Lower lobe of right lung (tissue), 2 donors: Measurements from ENCODE around the gene MAD1L1. TPM values are rescaled to one million over a fixed set of nuclear protein-coding genes. Genes with fewer than 3 reads are reported as not detected.

Source experiments
- ATAC-seq, 2 donors: fragments of 200-7000 bp; cut with Tn5 transposase; one replicate each; pipeline ENCODE4 v1.9.1; 2020 to 2022; ENCODE audit warnings: mild to moderate bottlenecking in 2 of 2, moderate library complexity in 2 of 2
- DNase-seq: peaks from one replicate; pipeline ENCODE4 v3.0.0-alpha.2; 2020
- H3K27ac ChIP-seq: fragments of 200-600 bp; one replicate; pipeline ENCODE4 v1.8.0; 2022
- H3K27me3 ChIP-seq: fragments of 200-600 bp; one replicate; pipeline ENCODE4 v1.8.0; 2022; ENCODE audit warnings: low read depth
- H3K36me3 ChIP-seq: fragments of 200-600 bp; one replicate; pipeline ENCODE4 v1.8.0; 2022; ENCODE audit warnings: mild to moderate bottlenecking
- H3K4me1 ChIP-seq: fragments of 200-600 bp; one replicate; pipeline ENCODE4 v1.8.0; 2022
- H3K4me3 ChIP-seq: fragments of 200-600 bp; one replicate; pipeline ENCODE4 v1.8.0; 2022; ENCODE audit warnings: mild to moderate bottlenecking
- H3K9me3 ChIP-seq: fragments of 200-600 bp; one replicate; pipeline ENCODE4 v1.8.0; 2022
- intact Hi-C: fragments of 100-400 bp; cut with DNase I; formaldehyde crosslinking; loops from one replicate; pipeline ENCODE4 v1.11.0; 2022
- total RNA-seq: library from RNA; stranded (reverse); fragmentation: NEBNext Ultra II Directional; extraction: Animal tissue kit (Norgen Biotek cat#: 25700); gene quantifications from one replicate; pipeline ENCODE4 v1.2.1, GENCODE V29; 2021
- TF ChIP-seq, protein P1 (sequence below): fragments of 200-600 bp; IDR thresholded peaks from one replicate; pipeline ENCODE4 v1.8.0; 2022; ENCODE audit warnings: antibody characterized with exemption, mild to moderate bottlenecking
- donor health status: DM: no; HTN: yes; CAD: no; lungs with severe emphysema.

Gene MAD1L1
- total RNA-seq, 1 donor from 2014 or later = 44.5 TPM

DNA sequence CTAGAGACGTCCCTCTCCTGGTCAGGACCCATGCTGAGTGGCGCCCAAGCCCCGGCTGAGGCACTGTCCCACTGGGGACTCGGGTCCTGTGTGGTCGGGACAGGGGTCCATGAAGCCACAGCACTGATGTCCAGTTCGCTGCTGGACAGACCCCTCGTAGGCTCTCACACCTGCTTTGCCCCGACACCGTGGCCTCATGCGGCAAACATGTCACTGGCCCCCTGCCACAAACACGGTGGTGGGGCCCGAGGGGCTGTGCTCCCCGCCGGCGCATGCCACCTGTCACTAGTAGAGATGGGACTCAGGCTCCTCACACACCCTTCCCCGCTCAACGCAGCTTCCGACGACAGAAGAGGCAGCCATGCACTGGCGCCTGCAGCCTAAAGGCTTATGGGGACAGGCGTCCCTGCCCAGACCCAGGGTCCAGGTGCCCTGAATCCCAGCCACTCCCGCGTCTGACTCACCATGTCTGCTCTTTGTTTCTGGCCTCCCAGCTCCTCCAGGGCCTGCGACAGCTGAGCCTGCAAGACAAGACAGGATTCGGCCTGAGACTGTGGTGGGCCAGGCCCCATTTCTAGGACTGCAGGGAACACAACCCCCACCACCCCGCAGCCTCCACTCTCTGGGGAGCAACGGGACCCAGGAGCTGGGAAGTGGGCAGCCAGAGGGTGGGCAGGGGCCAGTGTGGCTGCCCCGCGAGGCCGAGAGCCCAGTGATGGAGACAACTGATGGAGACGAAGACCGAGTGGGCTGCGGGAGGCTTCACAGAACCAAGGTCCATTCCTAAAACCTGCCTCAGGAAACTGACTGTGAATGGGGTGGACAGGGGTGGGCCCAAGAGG lies 230.9 kb downstream of the MAD1L1 start:
- no peaks in the 10 kb centered on the region for H3K27me3 ChIP-seq
- H3K4me1 ChIP-seq = no peaks in the 10 kb centered on the region
- peak; percentile 32 for DNase-seq
- TF ChIP-seq, protein P1, sequence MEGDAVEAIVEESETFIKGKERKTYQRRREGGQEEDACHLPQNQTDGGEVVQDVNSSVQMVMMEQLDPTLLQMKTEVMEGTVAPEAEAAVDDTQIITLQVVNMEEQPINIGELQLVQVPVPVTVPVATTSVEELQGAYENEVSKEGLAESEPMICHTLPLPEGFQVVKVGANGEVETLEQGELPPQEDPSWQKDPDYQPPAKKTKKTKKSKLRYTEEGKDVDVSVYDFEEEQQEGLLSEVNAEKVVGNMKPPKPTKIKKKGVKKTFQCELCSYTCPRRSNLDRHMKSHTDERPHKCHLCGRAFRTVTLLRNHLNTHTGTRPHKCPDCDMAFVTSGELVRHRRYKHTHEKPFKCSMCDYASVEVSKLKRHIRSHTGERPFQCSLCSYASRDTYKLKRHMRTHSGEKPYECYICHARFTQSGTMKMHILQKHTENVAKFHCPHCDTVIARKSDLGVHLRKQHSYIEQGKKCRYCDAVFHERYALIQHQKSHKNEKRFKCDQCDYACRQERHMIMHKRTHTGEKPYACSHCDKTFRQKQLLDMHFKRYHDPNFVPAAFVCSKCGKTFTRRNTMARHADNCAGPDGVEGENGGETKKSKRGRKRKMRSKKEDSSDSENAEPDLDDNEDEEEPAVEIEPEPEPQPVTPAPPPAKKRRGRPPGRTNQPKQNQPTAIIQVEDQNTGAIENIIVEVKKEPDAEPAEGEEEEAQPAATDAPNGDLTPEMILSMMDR = no peak
- no peaks in the 10 kb centered on the region for H3K36me3 ChIP-seq
- H3K27ac ChIP-seq = no peak overlapping the region
- no peak overlapping the region for H3K4me3 ChIP-seq
- no peaks in the 10 kb centered on the region for H3K9me3 ChIP-seq
- no peak for ATAC-seq
- intact Hi-C loops = no loop called here

DNA sequence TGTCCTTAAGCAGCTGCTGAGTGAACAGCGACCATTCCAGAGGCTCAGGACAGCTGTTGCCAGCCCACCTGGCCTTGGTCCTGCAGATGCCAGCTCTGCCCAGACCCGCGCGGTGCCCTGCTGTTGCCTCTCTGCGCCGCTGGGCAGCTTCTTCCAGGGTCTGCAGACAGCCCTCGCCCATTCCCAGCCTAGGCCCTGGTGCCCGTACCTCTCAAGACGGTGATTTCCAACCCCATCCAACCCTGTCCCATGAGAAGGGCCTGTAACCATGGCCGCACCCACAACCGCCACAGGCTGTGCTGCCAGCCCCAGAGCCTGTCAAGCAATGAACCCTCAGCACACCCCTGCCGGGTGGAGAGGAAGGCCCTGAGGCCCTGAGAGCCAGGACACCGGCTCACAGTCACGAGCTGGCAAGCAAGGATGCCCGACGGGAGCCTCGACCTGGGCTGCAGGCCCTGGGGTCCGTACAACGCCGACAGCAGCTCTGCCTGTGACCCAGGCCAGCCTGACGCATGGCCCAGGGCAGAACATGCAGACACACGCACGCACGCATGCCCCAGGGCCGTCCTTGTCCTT lies 231.9 kb downstream of the MAD1L1 start:
- Histone ChIP-seq H3K4me1 (no peaks in the 10 kb centered on the region), H3K36me3 (no peaks in the 10 kb centered on the region), H3K9me3 (no peaks in the 10 kb centered on the region), H3K27ac (no peak overlapping the region), H3K27me3 (no peaks in the 10 kb centered on the region), H3K4me3 (no peak overlapping the region)
- TF ChIP-seq, protein P1 = no peak
- intact Hi-C loops = no loop called here
- ATAC-seq = no peak
- peak; percentile 39 for DNase-seq

DNA sequence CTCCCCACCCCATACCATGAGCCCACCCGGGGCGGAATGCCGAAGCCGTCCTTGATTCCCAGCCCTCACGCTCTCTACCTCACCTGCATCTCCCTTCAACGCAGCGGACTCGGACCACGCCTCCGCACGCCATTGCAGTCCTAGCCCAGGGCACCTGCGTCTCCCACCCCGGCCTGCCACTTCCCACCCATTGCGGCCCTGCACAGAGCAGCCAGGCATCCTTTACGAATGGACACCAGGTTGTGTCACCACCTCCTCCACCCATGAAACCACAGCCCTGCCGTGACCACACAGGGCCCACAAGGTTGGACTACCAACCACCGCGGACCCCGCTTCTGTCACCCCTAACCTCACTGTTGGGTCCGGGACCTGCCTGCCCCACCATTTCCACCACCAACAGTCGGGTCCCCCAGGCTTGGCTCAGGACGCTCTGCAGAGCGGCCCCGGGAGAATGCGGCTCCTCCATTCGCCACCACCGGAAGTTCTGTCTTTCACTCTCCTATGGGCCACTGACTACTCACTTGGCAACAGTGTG lies 232.5 kb downstream of the MAD1L1 start:
- DNase-seq = peak; percentile 32

DNA sequence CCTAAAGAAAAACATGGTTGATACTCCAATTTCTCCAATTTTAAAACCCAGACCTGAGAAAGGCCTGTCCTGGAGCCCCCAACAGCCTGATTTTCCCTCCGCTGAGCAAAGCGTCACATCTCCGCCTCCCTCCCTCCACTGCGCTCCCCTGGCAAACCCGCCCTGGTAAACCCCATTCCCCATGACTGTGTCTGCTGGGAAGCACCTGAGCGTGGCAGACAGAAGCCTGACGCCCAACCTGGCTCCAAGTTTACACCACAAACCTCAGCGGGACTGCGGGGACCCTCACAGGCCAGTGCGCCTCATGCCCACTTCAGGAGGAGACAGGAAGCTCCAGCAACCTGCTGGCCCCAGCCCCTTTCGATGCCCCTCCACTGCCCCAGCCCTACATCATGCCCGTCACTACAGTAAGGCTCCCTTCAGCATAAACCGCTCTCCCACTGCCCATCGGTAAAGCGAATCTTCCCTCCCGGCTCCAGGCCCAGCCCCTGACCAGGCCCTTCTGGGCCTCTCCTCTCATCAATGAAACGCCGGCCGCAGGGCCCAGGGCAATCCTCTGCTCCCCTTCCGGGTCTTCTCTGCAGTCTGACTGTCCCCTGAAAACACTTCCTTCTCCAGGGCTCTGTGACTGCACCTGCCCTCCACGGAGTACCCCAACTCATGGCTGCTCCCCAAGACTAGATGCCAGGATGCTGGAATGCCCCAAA lies 233.3 kb downstream of the MAD1L1 start:
- H3K4me1 ChIP-seq = no peaks in the 10 kb centered on the region
- no peaks in the 10 kb centered on the region for H3K9me3 ChIP-seq
- no peak overlapping the region for H3K27ac ChIP-seq
- intact Hi-C loops = no loop called here
- H3K27me3 ChIP-seq = no peaks in the 10 kb centered on the region
- no peak for ATAC-seq
- no peak for DNase-seq
- TF ChIP-seq, protein P1 = no peak
- no peak overlapping the region for H3K4me3 ChIP-seq
- no peaks in the 10 kb centered on the region for H3K36me3 ChIP-seq

More for the DNA sequence above, 232.5 kb downstream of the MAD1L1 start:
- no peak overlapping the region for H3K27ac ChIP-seq
- H3K9me3 ChIP-seq = no peaks in the 10 kb centered on the region
- ATAC-seq = no peak
- H3K36me3 ChIP-seq = no peaks in the 10 kb centered on the region
- no peaks in the 10 kb centered on the region for H3K4me1 ChIP-seq
- intact Hi-C loops = no loop called here
- H3K4me3 ChIP-seq = no peak overlapping the region
- H3K27me3 ChIP-seq = no peaks in the 10 kb centered on the region
- TF ChIP-seq, protein P1 = no peak

DNA sequence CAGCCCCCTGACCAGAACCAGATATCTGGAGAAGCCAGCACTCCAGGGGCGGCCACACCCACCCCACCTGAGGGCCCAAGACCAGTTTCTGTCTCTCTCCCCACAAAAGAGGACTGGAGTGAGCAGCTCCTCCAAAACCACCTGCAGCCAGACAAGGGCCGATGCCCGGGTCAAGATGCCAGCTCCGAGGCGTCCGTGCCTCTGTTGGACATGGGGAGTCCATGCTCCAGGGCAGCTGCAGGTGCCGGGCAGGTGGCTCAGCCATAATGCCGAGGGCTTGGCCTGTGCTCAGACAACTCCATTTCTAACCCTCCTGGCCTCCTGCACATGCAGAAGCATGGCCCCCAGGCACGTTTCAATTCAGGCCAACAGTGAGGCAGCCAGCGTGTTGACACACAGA lies 234.6 kb downstream of the MAD1L1 start:
- no peaks in the 10 kb centered on the region for H3K36me3 ChIP-seq
- TF ChIP-seq, protein P1 = no peak
- DNase-seq (no peak), ATAC-seq (no peak)
- intact Hi-C loops = no loop called here
- no peak overlapping the region for H3K27ac ChIP-seq
- no peaks in the 10 kb centered on the region for H3K4me1 ChIP-seq
- no peak overlapping the region for H3K4me3 ChIP-seq
- no peaks in the 10 kb centered on the region for H3K9me3 ChIP-seq
- H3K27me3 ChIP-seq = no peaks in the 10 kb centered on the region
